Central memory CD4-positive, alpha-beta T cell (primary cell): ENCODE results near the gene XYLT1.

ENCODE experiments used
- DNase-seq: peaks from one replicate; pipeline ENCODE4 v3.0.0; 2022

The XYLT1 gene

DNA sequence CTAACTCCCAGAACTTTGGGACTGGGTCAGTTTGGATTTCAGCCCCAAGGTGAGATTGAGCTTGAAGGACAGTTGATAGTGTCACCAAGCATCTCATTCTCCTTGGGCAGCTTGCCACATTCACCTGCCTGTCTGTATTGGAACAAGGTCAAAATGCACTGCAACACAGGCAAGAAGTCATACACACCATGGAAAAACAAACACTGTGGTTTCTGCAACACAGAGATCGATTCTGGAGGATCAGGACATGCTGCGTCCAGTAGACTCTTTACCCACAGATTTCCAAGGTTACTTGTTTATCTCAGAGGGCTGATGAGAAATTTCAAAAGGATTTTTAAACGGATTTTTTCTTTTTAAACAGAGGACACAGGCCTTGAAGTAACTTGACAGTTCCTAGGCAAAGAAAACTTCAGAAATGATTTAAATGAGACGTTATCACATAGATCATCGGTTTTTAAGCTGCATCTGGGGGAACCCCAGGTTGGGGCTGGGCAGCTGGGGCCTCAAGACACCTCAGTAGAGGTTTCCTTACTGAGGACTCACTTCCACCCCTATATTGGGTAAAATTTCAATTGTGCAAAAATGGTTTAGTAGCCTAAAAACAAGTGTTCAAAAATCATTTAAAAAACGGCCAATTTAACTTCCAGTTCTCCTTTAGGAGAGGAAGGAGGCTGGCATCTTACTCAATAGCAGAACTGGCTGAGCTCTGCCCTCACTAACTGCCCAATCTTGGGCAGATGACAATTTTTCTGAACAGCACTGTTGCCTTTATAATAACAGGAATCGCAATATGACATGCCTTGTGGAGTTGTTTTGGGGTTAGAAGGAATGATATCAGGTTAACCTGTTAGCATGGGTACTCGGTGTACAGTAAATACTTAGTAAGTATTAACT is 299.3 kb downstream of the XYLT1 start:
- DNase-seq, result no peak

GRCh38 chr16:17170435-17170834 is 300.3 kb downstream of the XYLT1 start:
- DNase-seq, result no peak

GRCh38 chr16:17168181-17168580 is 302.6 kb downstream of the XYLT1 start:
- DNase-seq, result no peak

DNA sequence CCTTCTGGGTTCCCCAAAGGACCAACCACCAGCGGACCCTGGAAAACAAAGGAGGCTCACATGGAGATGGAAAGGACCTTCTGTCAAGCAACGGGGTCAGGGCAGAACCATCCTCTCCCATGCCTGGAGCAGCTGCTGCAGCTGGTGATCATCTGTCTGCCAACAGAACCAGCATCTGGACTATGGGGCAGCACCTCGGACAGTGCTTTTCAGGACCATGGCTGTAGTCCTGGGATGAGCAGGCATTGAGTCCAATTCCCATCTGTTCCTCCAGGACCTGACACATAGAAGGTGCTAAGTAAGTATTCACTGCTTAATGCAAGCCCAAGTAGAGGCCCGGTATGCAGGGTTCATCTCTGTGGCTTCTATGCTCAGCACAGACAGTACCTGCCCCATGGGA is 304.7 kb downstream of the XYLT1 start:
- DNase-seq, result no peak

DNA sequence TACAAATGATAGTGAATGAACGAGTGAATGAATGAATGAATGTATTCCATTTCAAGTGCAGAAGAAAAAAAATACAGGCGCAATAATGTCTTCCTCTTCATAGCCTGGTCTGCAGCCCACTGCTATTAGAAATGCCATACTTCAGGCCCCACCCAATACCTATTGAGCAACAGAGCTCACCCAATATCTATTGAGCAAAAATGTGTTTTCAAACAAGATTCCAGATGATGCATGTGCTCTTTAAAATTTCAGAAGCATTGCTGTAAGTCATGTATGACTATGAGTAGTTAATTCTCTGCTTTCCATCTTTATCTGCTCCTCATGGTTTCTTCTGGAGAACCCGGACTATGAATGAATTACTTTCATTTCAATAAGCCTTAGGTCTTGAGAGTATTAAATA is 308.2 kb downstream of the XYLT1 start:
- DNase-seq, result no peak

DNA sequence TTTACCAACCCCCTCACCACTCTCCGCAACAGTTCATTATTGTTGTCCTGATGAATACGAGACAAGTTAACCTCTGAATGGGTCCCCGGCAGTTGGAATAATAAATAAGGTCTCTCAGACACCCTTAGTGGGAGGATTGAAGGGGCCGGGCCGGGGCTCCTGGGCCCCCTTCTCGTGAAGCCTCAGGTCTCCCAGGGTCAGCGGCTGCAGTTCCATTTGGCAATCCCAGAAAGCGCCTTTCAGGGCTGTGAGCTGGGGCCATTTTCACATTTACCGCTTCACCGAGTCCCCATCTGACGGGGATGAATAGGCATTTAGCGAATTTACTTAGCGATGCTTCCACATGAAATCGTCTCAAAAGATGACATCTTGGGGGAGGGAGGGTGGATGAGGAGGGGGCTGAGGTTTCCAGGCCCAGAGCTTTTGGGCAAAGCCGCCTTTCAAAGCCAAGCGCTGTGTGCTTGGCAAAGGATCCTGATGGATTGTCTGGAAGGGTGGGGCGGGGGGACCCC is 309.8 kb downstream of the XYLT1 start:
- DNase-seq, result no peak

GRCh38 chr16:17160285-17160853 is 310.4 kb downstream of the XYLT1 start:
- no peak for DNase-seq

GRCh38 chr16:17159617-17160016 is 311.1 kb downstream of the XYLT1 start:
- DNase-seq, result no peak

- no peak for DNase-seq
These were observed 314.8 kb downstream of the XYLT1 start for GRCh38 chr16:17155936-17156335.

DNA sequence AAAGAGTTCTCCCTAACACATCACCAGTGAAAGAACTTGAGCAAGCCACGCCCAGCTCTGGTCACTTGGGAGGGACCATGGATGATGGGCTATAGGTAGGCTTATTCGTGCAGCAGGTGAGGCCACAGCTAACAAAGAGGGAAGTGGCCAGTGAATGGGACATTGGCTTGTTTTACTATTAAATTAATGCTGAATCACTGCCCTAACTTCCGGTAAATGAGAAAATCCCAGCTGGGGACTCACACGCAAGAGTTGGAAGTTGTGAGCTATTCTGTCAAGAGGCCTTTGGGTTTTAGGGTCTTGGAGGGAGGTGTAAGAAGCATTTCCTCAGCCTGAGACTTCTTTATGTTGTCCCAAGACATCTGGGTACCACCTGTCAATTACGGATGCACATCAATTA is 315.3 kb downstream of the XYLT1 start:
- no peak for DNase-seq

GRCh38 chr16:17154981-17155380 is 315.8 kb downstream of the XYLT1 start:
- DNase-seq, result no peak

DNA sequence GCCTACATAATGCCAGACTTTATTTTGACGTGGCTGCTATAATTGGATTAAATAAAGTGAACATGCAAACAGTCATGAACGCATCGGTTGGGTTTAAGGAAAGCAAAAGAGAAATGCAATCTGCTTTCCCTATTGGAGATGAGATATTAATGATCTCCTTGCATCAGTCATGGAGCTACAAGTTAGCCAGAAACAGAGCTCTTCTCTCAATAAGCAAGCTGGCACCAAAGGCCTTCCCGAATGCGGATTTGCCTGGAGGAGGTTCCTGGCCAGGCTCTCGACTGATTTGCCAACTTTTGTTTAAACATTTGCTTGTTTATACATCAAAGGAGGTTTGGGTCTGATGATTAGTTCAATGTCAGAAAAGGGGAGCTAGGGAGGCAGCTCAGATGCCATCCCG is 318.4 kb downstream of the XYLT1 start:
- DNase-seq, result no peak

GRCh38 chr16:17151335-17151734 is 319.4 kb downstream of the XYLT1 start:
- no peak for DNase-seq

DNA sequence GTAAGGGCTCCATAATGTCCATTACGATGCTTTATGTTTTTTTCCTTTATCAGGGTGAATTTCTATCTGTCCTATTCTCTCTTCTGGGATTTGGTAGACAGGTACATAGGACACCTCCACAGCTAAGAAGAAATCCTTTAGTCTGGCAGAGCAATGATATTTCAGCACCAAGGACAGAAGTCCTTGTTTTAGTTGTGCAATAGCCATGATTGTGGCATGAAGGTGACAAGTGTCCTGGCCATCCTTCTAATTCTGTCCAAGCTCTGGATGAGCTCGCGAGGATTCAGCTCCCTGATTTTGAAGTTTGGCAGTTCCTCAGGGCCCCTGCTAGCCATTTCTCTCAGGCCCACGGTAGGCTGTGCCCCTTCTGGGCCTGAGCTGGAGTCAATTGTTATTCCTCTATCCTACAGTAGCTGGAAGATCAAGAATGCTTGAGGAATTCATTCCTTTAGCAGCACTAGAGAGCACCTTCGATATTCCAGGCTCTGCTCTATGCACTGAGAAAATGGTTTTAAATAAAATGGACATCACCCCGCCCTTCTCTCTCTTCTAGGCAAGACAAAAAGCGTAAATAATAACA is 320.8 kb downstream of the XYLT1 start:
- DNase-seq, result no peak

DNA sequence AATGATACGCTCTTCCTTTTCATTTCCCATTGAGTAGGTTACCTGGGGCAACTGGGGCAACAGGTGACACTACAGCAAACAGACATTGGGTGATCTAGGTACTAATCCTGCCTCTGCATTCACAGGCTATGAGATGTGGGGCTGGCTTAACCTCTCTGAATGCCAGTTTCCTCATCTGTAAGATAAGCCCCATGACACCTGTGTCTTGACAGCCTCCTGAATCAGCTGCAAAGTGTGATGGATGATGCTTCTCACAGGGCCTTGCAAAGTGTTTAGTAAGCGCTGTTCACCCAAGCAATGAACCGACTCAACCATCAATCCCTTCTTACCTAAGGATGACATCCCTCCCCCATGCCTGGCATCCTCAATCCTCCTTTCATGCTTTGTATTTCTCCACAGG is 322.8 kb downstream of the XYLT1 start:
- DNase-seq, result no peak

- DNase-seq, result no peak
These were observed 325.7 kb downstream of the XYLT1 start for GRCh38 chr16:17145029-17145428.

GRCh38 chr16:17144431-17144830 is 326.3 kb downstream of the XYLT1 start:
- no peak for DNase-seq

- DNase-seq, result no peak
These were observed 327.0 kb downstream of the XYLT1 start for GRCh38 chr16:17143546-17144419.

DNA sequence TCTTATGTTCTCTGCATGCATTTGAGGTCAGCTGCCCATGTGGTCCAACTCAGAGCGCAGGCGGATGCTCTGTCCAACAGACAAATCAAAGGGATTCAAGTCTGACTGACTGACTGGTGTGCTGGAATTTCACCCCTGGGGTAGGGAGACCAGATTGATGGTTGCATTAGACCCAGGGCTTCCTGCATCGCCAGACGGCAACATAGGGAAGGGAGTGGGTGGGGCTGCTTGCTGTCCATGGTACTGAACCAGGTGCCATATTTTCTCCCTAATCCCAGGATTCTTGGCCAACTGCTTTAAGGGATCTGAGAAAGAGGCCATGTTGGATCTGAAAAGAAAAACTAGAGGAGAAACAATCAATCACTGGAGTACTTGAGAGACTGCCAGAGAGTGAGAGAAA is 332.0 kb downstream of the XYLT1 start:
- DNase-seq, result no peak

DNA sequence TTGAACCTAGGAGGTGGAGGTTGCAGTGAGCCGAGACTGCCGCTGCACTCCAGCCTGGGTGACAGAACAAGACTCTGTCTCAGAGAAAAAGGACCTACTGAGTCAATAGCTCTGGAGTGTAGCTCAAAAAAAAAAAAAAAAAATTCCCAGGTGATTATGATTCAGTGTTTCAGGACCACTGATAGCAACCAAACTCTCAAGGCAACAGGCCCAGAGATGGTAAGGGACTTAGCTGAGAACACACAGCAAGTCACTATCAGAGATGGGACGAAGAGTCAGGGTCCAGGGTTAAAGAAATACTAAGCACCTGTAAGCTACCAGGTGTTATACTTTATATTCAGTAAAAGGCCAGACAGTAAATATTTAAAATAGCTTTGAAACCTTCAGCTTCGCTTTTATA is 335.3 kb downstream of the XYLT1 start:
- DNase-seq, result no peak

DNA sequence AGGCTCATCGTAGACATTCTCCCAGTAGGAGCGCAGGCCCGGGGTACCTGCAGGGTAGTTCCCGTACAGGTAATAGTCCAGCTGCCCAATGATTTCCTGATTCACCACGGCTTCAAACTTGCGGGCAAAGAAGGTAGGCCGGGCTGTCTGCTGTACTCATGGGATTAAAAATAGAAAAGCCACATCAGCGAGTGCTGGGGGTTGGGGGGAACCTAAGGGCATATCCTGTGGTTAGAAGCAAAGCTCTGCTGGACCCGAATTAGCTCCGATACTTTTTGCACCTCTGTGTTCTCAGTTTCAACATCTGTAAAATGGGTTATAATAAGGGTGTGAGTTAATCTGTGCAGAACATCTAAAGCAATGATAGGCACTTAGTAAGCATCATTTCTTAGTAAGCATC is 336.2 kb downstream of the XYLT1 start:
- no peak for DNase-seq

DNA sequence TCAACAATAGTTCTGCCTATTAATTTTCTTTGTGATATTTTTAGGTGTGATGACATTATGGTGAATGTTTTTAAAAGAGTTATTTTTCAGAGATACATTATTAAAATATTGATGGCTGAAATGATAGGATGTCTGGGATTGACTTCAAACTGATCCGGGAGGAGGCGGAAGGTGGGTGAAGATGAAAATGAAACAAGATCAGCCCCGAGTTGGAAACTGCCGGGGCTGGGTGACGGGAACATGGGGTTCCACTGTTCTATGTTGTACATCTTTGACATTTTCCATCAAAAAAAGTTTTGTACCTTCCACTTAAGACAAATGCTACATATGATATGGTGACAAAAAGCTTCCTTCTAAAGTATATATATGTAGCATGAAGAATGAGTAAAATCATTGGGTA is 336.9 kb downstream of the XYLT1 start:
- no peak for DNase-seq

DNA sequence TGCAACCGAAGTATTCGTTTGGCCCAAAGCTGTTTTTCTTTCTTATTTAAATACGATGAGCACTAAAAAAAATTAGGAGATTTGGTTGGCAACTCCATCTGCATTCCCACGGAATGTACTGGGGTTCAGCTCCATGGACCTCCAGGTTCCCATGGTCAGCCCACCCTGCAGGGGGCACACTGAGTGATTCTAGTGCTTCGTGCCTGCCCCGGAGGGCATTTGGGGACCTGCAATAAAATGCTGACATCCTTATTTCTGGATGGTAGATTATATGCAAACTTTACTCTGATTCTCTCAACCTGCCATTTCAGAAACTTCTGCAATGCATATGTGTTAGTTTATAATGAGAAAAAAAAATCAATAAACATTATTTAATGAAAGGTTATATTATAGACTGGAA is 339.4 kb downstream of the XYLT1 start:
- no peak for DNase-seq
